Endothelial cell of umbilical vein (primary cell): ENCODE data around the gene JAKMIP1.

ENCODE experiments used
- EZH2 ChIP-seq: IDR thresholded peaks from 2 replicates; pipeline ENCODE4 v1.6.1; 2012; ENCODE audit warnings: borderline replicate concordance, low read depth, mild to moderate bottlenecking, moderate library complexity, low read length, inconsistent platforms; ENCODE audit not compliant: severe bottlenecking
- FOS ChIP-seq: IDR thresholded peaks from 2 replicates; pipeline ENCODE4 v1.6.1; 2011; ENCODE audit warnings: mild to moderate bottlenecking, low read length, moderate library complexity, borderline replicate concordance; ENCODE audit not compliant: insufficient read depth
- JUN ChIP-seq: IDR thresholded peaks from 2 replicates; pipeline ENCODE4 v1.6.1; 2011; ENCODE audit warnings: borderline replicate concordance, low read depth; ENCODE audit not compliant: insufficient read length, insufficient read depth
- MYC ChIP-seq: IDR thresholded peaks from one replicate; pipeline ENCODE4 v1.6.1; 2011; ENCODE audit warnings: mild to moderate bottlenecking, low read depth, low read length
- POLR2A ChIP-seq: IDR thresholded peaks from 2 replicates; pipeline ENCODE4 v1.6.1; 2012; ENCODE audit warnings: low read depth, mild to moderate bottlenecking, control low read depth, low read length
- POLR2AphosphoS5 ChIP-seq: IDR thresholded peaks from 2 replicates; pipeline ENCODE4 v1.6.1; 2012; ENCODE audit warnings: low read depth, mild to moderate bottlenecking, control low read depth, low read length, moderate library complexity; ENCODE audit not compliant: insufficient read depth
- TF ChIP-seq, protein P1 (sequence below), 2 donors: IDR thresholded peaks; 1 replicate in 1 of 2; 2 replicates in 1 of 2; pipeline ENCODE4 v1.5.1; 2011; ENCODE audit warnings: low read length in 2 of 2, mild to moderate bottlenecking in 2 of 2, moderate library complexity in 2 of 2, control low read depth in 1 of 2, inconsistent platforms in 1 of 2, low read depth in 1 of 2; ENCODE audit not compliant: insufficient read depth in 1 of 2; ENCODE audit errors: extremely low read depth in 1 of 2
- TF ChIP-seq, protein P2 (sequence below): IDR thresholded peaks from 2 replicates; pipeline ENCODE4 v1.6.1; 2011; ENCODE audit not compliant: insufficient read depth, insufficient read length

DNA sequence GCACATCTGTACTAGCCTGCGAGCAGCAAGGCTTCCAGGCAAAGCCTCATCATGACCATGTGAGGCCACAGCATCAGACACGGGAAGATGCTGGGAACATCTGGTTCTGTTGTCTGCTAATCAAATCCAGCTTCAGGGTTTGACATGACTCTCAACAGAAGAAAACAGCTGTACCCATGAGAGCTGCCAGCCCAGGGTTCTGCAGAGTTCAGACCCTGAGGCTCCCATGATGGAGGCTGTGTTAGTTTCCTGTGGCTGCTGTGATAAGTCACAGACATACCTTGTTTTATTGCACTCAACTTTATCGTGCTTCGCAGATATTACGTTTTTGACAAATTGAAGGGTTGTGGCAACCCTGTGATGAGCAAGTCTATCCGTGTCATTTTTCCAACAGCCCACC lies 37.5 kb downstream of the JAKMIP1 start:
- TF ChIP-seq, protein P1, sequence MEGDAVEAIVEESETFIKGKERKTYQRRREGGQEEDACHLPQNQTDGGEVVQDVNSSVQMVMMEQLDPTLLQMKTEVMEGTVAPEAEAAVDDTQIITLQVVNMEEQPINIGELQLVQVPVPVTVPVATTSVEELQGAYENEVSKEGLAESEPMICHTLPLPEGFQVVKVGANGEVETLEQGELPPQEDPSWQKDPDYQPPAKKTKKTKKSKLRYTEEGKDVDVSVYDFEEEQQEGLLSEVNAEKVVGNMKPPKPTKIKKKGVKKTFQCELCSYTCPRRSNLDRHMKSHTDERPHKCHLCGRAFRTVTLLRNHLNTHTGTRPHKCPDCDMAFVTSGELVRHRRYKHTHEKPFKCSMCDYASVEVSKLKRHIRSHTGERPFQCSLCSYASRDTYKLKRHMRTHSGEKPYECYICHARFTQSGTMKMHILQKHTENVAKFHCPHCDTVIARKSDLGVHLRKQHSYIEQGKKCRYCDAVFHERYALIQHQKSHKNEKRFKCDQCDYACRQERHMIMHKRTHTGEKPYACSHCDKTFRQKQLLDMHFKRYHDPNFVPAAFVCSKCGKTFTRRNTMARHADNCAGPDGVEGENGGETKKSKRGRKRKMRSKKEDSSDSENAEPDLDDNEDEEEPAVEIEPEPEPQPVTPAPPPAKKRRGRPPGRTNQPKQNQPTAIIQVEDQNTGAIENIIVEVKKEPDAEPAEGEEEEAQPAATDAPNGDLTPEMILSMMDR (IDR thresholded peaks at IDR 0.05; ENCODE audit: extremely low read depth in 1 of 2, insufficient read depth in 1 of 2, low read depth in 1 of 2, low read length in 2 of 2), result no peak
- TF ChIP-seq EZH2 (no peak), POLR2AphosphoS5 (no peak), POLR2A (no peak), FOS (no peak), MYC (no peak), JUN (no peak)
- TF ChIP-seq, protein P2, sequence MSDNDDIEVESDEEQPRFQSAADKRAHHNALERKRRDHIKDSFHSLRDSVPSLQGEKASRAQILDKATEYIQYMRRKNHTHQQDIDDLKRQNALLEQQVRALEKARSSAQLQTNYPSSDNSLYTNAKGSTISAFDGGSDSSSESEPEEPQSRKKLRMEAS, result no peak
